ENCODE measurements around the gene ARHGAP21. TPM values are rescaled to one million over a fixed set of nuclear protein-coding genes. Genes with fewer than 3 reads are reported as not detected.

The ARHGAP21 gene
- total RNA-seq, 1 donor from 2014 or later: 62.1 TPM

DNA sequence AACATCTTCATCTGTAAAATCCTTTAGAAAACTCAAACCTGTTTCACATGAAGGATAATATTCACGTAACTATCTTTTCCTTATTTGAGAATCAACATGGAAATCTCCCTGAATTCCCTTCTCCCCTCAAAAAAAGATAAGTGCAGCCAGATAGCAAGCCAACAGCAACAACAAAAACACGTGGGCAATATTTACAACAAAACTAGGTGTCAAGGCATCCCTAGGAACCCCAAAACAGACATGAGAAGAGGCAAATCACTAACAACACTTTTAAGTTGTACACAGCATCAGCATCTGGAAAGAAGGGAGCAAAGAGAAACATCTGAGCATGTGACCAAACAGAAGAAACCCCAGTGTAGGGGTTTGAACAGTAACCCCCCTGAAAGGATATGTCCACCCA, 12.2 kb downstream of the ARHGAP21 start:
- H3K27me3 ChIP-seq (ENCODE audit: control insufficient read depth in 3 of 3, insufficient read depth in 3 of 3, low read length in 3 of 3): no peaks in the 10 kb centered on the region
- peaks cover 10 to 20% (median 14%) of the 10 kb centered on the region in 3 donors for H3K4me1 ChIP-seq (ENCODE audit: control insufficient read depth in 3 of 3, insufficient read depth in 3 of 3, low read length in 3 of 3)
- no peak overlapping the region for H3K4me3 ChIP-seq (ENCODE audit: low read length in 3 of 3)
- H3K9me3 ChIP-seq (ENCODE audit: control insufficient read depth in 3 of 3, low read length in 3 of 3): no peaks in the 10 kb centered on the region
- no peak overlapping the region for H3K27ac ChIP-seq (ENCODE audit: low read depth, low read length)
- no peak overlapping the region for H3K9ac ChIP-seq (ENCODE audit: low read depth in 1 of 3, low read length in 3 of 3)
- H3K36me3 ChIP-seq (ENCODE audit: control insufficient read depth in 3 of 3, insufficient read depth in 3 of 3, low read length in 3 of 3): no peaks in the 10 kb centered on the region

DNA sequence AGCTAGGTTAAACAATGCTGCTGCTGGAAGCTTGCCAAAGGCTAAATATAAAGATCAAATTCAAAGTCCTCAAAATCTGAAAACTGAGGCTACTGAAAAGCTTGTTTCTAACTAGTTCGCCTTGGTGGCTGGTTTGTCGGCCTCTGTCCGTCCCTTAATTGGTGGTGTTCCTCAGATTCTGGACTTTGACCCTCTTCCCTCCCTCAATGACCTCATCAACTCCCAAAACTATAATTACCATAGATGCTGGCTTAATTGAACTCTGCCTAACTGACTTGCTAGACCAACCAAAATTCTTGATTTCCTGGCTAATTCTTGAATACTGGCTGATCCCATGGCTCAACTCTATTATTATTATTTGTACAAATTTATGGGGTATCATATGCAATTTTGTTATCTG, 15.6 kb downstream of the ARHGAP21 start:
- no peak overlapping the region for H3K9ac ChIP-seq (ENCODE audit: low read depth in 1 of 3, low read length in 3 of 3)
- H3K4me3 ChIP-seq (ENCODE audit: low read length in 3 of 3): no peak overlapping the region
- H3K27ac ChIP-seq (ENCODE audit: low read depth, low read length): no peak overlapping the region
- no peaks in the 10 kb centered on the region for H3K9me3 ChIP-seq (ENCODE audit: control insufficient read depth in 3 of 3, low read length in 3 of 3)
- peaks cover 8 to 16% (median 11%) of the 10 kb centered on the region in 3 donors for H3K4me1 ChIP-seq (ENCODE audit: control insufficient read depth in 3 of 3, insufficient read depth in 3 of 3, low read length in 3 of 3)
- no peaks in the 10 kb centered on the region for H3K36me3 ChIP-seq (ENCODE audit: control insufficient read depth in 3 of 3, insufficient read depth in 3 of 3, low read length in 3 of 3)
- no peaks in the 10 kb centered on the region for H3K27me3 ChIP-seq (ENCODE audit: control insufficient read depth in 3 of 3, insufficient read depth in 3 of 3, low read length in 3 of 3)

DNA sequence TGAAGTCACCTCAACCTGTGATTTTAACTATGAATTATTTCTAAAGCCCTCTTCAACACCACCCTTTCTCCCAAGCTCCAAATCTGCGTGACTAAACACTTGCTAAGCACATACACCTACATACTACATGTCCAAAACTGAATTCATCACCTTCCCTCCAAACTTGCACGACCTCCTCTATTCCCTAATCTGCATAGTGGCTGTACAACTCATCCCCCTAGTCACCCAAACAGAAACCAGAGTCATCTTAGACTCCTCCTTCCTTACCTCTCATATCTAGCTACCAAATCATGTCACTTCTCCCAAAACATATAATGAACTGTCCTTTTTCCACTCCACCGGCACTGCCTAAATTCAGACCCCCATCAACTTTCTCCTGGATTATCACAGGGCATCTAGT, 16.2 kb downstream of the ARHGAP21 start:
- no peaks in the 10 kb centered on the region for H3K27me3 ChIP-seq (ENCODE audit: control insufficient read depth in 3 of 3, insufficient read depth in 3 of 3, low read length in 3 of 3)
- H3K9me3 ChIP-seq (ENCODE audit: control insufficient read depth in 3 of 3, low read length in 3 of 3): no peaks in the 10 kb centered on the region
- H3K9ac ChIP-seq (ENCODE audit: low read depth in 1 of 3, low read length in 3 of 3): no peak overlapping the region
- H3K27ac ChIP-seq (ENCODE audit: low read depth, low read length): no peak overlapping the region
- H3K4me1 ChIP-seq (ENCODE audit: control insufficient read depth in 3 of 3, insufficient read depth in 3 of 3, low read length in 3 of 3): peaks cover 6 to 16% (median 8%) of the 10 kb centered on the region in 3 donors
- no peaks in the 10 kb centered on the region for H3K36me3 ChIP-seq (ENCODE audit: control insufficient read depth in 3 of 3, insufficient read depth in 3 of 3, low read length in 3 of 3)
- H3K4me3 ChIP-seq (ENCODE audit: low read length in 3 of 3): no peak overlapping the region

DNA sequence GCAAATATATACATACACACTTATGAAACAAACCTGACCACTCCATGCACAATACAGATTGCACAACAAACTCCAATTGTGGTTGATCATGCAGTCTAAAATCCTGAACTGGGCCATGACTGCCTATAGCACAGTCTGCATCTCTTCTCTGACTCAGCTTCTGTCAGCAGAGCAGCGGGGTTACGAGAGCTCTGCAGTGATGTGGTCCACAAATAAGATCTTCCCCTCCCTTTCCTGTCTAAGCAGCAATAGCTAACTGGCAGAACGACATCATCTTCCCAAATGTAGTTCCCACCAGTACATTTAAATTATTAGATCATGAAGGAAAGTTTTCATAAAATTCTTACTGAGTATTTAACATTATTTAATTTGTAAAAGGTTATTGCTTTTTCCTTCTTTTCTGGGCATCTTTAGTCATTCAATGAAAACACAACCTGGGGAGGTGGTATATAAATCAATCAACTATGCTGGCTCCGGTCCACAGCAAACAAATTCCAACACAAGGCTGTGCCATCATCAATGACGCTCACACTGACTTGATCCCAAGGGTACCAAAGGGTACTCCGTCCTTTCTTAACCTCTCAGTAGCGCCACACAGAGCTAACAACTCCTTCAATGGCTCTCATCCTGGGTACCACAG, 17.1 kb downstream of the ARHGAP21 start:
- Histone ChIP-seq H3K9ac (ENCODE audit: low read depth in 1 of 3, low read length in 3 of 3) (no peak overlapping the region), H3K27ac (ENCODE audit: low read depth, low read length) (no peak overlapping the region), H3K36me3 (ENCODE audit: control insufficient read depth in 3 of 3, insufficient read depth in 3 of 3, low read length in 3 of 3) (no peaks in the 10 kb centered on the region), H3K9me3 (ENCODE audit: control insufficient read depth in 3 of 3, low read length in 3 of 3) (no peaks in the 10 kb centered on the region), H3K4me3 (ENCODE audit: low read length in 3 of 3) (no peak overlapping the region), H3K27me3 (ENCODE audit: control insufficient read depth in 3 of 3, insufficient read depth in 3 of 3, low read length in 3 of 3) (no peaks in the 10 kb centered on the region), H3K4me1 (ENCODE audit: control insufficient read depth in 3 of 3, insufficient read depth in 3 of 3, low read length in 3 of 3) (peaks cover 8 to 14% (median 8%) of the 10 kb centered on the region in 3 donors)

DNA sequence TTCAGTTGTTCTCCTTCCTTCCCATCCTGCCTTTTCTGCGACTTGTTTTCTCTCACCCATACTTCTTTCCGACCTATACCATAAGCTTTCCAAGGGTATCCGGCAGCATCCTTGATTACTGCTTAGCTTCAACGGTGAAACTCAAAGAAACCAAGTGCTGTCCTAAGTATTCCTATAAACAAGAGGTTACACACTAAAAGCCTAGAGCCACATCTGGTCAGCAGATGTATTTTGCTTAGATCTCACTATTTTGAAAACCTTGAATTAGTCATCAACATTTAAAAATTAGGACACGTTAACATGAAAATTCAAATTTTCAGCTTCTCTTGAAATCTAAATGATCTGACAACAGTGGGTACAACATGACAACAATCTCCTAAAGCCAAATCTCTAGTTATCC, 20.0 kb downstream of the ARHGAP21 start:
- peaks cover 8 to 18% (median 14%) of the 10 kb centered on the region in 3 donors for H3K4me1 ChIP-seq (ENCODE audit: control insufficient read depth in 3 of 3, insufficient read depth in 3 of 3, low read length in 3 of 3)
- no peaks in the 10 kb centered on the region for H3K9me3 ChIP-seq (ENCODE audit: control insufficient read depth in 3 of 3, low read length in 3 of 3)
- no peaks in the 10 kb centered on the region for H3K36me3 ChIP-seq (ENCODE audit: control insufficient read depth in 3 of 3, insufficient read depth in 3 of 3, low read length in 3 of 3)
- no peak overlapping the region for H3K9ac ChIP-seq (ENCODE audit: low read depth in 1 of 3, low read length in 3 of 3)
- H3K27me3 ChIP-seq (ENCODE audit: control insufficient read depth in 3 of 3, insufficient read depth in 3 of 3, low read length in 3 of 3): no peaks in the 10 kb centered on the region
- no peak overlapping the region for H3K27ac ChIP-seq (ENCODE audit: low read depth, low read length)
- no peak overlapping the region for H3K4me3 ChIP-seq (ENCODE audit: low read length in 3 of 3)

DNA sequence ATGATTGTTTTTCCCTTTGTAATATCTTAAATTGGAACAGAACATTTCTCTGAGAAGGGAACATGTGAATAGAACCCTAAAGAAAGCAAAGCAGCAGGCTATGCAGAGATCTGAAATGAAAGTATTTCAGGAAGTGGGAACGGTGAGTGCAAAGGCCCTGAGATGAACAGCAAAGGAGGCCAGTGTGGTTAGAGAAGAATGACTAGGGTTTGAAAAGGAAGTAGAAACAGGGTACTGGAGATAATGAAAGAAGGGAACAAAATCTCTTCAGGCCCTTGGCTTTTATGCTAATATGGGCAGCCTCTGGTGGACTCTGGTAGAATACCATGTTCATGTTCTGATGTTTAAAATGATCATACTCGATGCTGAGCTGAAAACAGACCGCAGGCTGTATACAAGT, 22.2 kb downstream of the ARHGAP21 start:
- H3K9me3 ChIP-seq (ENCODE audit: control insufficient read depth in 3 of 3, low read length in 3 of 3): no peaks in the 10 kb centered on the region
- no peak overlapping the region for H3K4me3 ChIP-seq (ENCODE audit: low read length in 3 of 3)
- H3K9ac ChIP-seq (ENCODE audit: low read depth in 1 of 3, low read length in 3 of 3): no peak overlapping the region
- H3K4me1 ChIP-seq (ENCODE audit: control insufficient read depth in 3 of 3, insufficient read depth in 3 of 3, low read length in 3 of 3): peaks cover 3 to 22% (median 6%) of the 10 kb centered on the region in 3 donors
- H3K27ac ChIP-seq (ENCODE audit: low read depth, low read length): no peak overlapping the region
- H3K36me3 ChIP-seq (ENCODE audit: control insufficient read depth in 3 of 3, insufficient read depth in 3 of 3, low read length in 3 of 3): no peaks in the 10 kb centered on the region
- H3K27me3 ChIP-seq (ENCODE audit: control insufficient read depth in 3 of 3, insufficient read depth in 3 of 3, low read length in 3 of 3): no peaks in the 10 kb centered on the region

DNA sequence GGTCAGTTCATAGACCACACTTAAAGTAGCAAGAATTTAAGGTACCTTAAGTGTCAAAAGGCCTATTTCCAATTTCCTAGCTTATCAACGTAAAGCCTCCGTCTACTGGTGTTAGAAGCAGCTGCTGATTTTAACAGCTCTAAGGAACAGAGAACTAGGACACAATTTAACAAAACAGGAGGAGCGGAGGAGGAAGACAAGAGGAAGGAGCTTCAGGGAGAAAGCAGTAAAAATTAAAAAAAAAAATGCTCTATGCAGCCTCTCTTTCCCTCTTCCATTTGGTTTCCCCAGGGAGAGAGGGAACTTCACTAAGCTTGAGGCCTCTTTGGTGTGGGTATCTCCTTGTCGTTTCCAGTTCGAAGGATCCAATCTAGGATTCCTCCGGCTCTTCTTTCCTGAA, 22.7 kb downstream of the ARHGAP21 start:
- peaks cover 8 to 27% (median 9%) of the 10 kb centered on the region in 3 donors for H3K4me1 ChIP-seq (ENCODE audit: control insufficient read depth in 3 of 3, insufficient read depth in 3 of 3, low read length in 3 of 3)
- H3K9me3 ChIP-seq (ENCODE audit: control insufficient read depth in 3 of 3, low read length in 3 of 3): no peaks in the 10 kb centered on the region
- H3K27me3 ChIP-seq (ENCODE audit: control insufficient read depth in 3 of 3, insufficient read depth in 3 of 3, low read length in 3 of 3): no peaks in the 10 kb centered on the region
- H3K9ac ChIP-seq (ENCODE audit: low read depth in 1 of 3, low read length in 3 of 3): no peak overlapping the region
- H3K27ac ChIP-seq (ENCODE audit: low read depth, low read length): no peak overlapping the region
- no peak overlapping the region for H3K4me3 ChIP-seq (ENCODE audit: low read length in 3 of 3)
- no peaks in the 10 kb centered on the region for H3K36me3 ChIP-seq (ENCODE audit: control insufficient read depth in 3 of 3, insufficient read depth in 3 of 3, low read length in 3 of 3)

DNA sequence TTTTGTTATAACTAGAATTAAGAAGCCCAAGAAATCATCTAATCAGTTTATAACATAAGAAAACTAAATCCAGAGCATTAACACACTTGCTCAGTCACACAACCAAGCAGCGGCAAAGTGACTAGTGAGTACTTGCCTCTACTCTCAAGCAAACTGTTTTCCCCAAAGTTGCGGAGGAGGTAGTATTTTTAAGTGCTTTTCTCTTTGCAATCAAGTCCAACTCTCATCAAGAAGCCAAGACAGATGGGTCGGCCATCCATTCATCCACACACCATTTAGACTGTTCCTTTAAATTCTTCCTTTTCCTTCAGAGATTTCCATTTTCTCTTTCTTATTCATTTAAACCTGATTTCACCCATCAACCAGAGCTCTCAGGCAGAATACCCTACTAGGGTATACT, 25.4 kb downstream of the ARHGAP21 start:
- Histone ChIP-seq H3K27me3 (ENCODE audit: control insufficient read depth in 3 of 3, insufficient read depth in 3 of 3, low read length in 3 of 3) (no peaks in the 10 kb centered on the region), H3K27ac (ENCODE audit: low read depth, low read length) (no peak overlapping the region), H3K36me3 (ENCODE audit: control insufficient read depth in 3 of 3, insufficient read depth in 3 of 3, low read length in 3 of 3) (no peaks in the 10 kb centered on the region), H3K9me3 (ENCODE audit: control insufficient read depth in 3 of 3, low read length in 3 of 3) (no peaks in the 10 kb centered on the region), H3K4me1 (ENCODE audit: control insufficient read depth in 3 of 3, insufficient read depth in 3 of 3, low read length in 3 of 3) (peaks cover 14 to 35% (median 16%) of the 10 kb centered on the region in 3 donors), H3K9ac (ENCODE audit: low read depth in 1 of 3, low read length in 3 of 3) (no peak overlapping the region), H3K4me3 (ENCODE audit: low read length in 3 of 3) (no peak overlapping the region)

DNA sequence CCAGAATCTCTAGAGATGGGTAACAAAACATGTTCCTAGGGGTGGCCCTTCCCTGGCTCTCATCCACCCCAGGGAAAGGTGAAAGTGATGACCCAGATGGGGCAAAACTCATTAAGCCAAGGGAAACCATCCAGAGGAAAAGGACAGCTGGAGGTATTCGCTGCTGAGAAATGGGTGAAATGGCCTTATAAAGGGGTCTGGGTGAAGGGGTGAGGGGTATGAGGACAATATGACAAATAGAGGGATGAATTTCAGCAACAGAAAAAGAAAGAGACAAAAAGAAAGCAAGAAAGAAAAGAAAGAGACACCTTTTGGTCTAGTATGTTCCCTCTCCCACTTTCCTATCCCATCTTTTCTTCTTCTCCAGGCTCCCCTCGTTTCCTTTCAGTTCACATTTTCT, 26.6 kb downstream of the ARHGAP21 start:
- Histone ChIP-seq H3K4me1 (ENCODE audit: control insufficient read depth in 3 of 3, insufficient read depth in 3 of 3, low read length in 3 of 3) (peaks cover 14 to 36% (median 16%) of the 10 kb centered on the region in 3 donors), H3K9ac (ENCODE audit: low read depth in 1 of 3, low read length in 3 of 3) (no peak overlapping the region), H3K27ac (ENCODE audit: low read depth, low read length) (no peak overlapping the region)

DNA sequence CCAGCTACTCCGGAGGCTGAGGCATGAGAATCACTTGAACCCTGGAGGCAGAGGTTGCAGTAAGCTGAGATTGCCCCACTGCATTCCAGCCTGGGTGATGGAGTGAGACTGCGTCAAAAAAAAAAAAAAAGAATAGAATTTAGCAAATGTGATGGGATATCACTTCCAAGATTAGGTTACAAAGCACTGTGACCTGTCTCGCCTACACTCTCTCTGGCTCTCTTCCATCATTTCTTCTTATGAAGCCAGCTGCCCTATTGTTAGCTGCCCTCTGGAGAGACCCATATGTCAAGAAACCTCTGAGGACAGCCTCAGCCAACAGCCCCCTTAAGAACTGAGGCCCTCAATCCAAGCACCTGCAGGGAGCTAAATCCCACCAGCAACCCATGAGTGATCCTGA, 28.2 kb downstream of the ARHGAP21 start:
- Histone ChIP-seq H3K9ac (ENCODE audit: low read depth in 1 of 3, low read length in 3 of 3) (peak overlapping the region in 1 of 3 donors; percentile 58), H3K9me3 (ENCODE audit: control insufficient read depth in 3 of 3, low read length in 3 of 3) (no peaks in the 10 kb centered on the region), H3K4me3 (ENCODE audit: low read length in 3 of 3) (peak overlapping the region in 1 of 3 donors; percentile 24), H3K27ac (ENCODE audit: low read depth, low read length) (no peak overlapping the region), H3K4me1 (ENCODE audit: control insufficient read depth in 3 of 3, insufficient read depth in 3 of 3, low read length in 3 of 3) (peaks cover 20 to 37% (median 24%) of the 10 kb centered on the region in 3 donors), H3K36me3 (ENCODE audit: control insufficient read depth in 3 of 3, insufficient read depth in 3 of 3, low read length in 3 of 3) (no peaks in the 10 kb centered on the region), H3K27me3 (ENCODE audit: control insufficient read depth in 3 of 3, insufficient read depth in 3 of 3, low read length in 3 of 3) (no peaks in the 10 kb centered on the region)

More for the DNA sequence above, 26.6 kb downstream of the ARHGAP21 start:
- no peaks in the 10 kb centered on the region for H3K27me3 ChIP-seq (ENCODE audit: control insufficient read depth in 3 of 3, insufficient read depth in 3 of 3, low read length in 3 of 3)
- H3K4me3 ChIP-seq (ENCODE audit: low read length in 3 of 3): no peak overlapping the region
- no peaks in the 10 kb centered on the region for H3K36me3 ChIP-seq (ENCODE audit: control insufficient read depth in 3 of 3, insufficient read depth in 3 of 3, low read length in 3 of 3)
- H3K9me3 ChIP-seq (ENCODE audit: control insufficient read depth in 3 of 3, low read length in 3 of 3): no peaks in the 10 kb centered on the region
